PC-9 (cell line): ENCODE data around the gene ACOXL.

ENCODE experiments used
- CTCF ChIP-seq: fragments of 200-600 bp; sonication (generic); conservative IDR thresholded peaks from 2 replicates; pipeline ENCODE4 v1.6.1; 2017; ENCODE audit warnings: mixed run types, antibody characterized with exemption, mild to moderate bottlenecking, moderate library complexity
- EZH2 ChIP-seq: fragments of 200-600 bp; sonication (generic); IDR thresholded peaks from 2 replicates; pipeline ENCODE4 v1.8.0; 2017; ENCODE audit warnings: antibody characterized with exemption, low read depth

- TF ChIP-seq CTCF: no peak
- no peak for TF ChIP-seq EZH2
Observed at GRCh38 chr2:111031546-111032478, 299.4 kb downstream of the ACOXL start.
